GM12864 (cell line): ENCODE data around the gene FBXO8.
"Not testable (repeated sequence)": the region's sequence is repeated elsewhere in the genome, so short reads cannot be mapped to it uniquely, and the experiment has no call there.

ENCODE experiments used
- DNase-seq: peaks from one replicate; pipeline ENCODE4 v3.0.0-alpha.2; 2011; ENCODE audit warnings: low read depth
- H3K4me3 ChIP-seq: 2 replicates; pipeline ENCODE4 v1.5.1; 2011; ENCODE audit warnings: mild to moderate bottlenecking, low read depth, low read length, control low read depth
- TF ChIP-seq, protein P1 (sequence below): IDR thresholded peaks from 2 replicates; pipeline ENCODE4 v1.5.1; 2011; ENCODE audit warnings: low read depth, mild to moderate bottlenecking, moderate library complexity, low read length, control low read depth, inconsistent platforms; ENCODE audit errors: missing control alignments

Gene FBXO8

DNA sequence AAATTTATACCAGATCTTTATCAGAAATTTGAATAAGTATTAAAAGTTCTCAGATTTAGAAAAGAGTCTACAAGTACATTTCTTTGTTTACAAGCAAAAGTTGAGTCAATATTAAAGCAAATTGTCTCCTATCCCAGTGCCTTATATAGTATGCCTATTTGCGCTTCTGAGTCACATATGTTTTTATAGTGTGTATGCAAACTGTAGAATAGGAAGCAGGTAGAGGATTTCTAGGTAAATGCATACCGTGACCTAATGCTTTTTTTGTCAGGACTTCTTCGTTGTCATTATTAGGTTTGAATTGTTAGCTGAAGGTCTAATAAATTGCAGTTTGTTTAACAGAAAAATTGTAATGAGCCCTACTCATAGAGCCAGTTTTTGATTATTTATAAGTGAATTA, 22.5 kb upstream of the FBXO8 start:
- H3K4me3 ChIP-seq: no peak overlapping the region
- no peak for DNase-seq
- TF ChIP-seq, protein P1, sequence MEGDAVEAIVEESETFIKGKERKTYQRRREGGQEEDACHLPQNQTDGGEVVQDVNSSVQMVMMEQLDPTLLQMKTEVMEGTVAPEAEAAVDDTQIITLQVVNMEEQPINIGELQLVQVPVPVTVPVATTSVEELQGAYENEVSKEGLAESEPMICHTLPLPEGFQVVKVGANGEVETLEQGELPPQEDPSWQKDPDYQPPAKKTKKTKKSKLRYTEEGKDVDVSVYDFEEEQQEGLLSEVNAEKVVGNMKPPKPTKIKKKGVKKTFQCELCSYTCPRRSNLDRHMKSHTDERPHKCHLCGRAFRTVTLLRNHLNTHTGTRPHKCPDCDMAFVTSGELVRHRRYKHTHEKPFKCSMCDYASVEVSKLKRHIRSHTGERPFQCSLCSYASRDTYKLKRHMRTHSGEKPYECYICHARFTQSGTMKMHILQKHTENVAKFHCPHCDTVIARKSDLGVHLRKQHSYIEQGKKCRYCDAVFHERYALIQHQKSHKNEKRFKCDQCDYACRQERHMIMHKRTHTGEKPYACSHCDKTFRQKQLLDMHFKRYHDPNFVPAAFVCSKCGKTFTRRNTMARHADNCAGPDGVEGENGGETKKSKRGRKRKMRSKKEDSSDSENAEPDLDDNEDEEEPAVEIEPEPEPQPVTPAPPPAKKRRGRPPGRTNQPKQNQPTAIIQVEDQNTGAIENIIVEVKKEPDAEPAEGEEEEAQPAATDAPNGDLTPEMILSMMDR: no peak

DNA sequence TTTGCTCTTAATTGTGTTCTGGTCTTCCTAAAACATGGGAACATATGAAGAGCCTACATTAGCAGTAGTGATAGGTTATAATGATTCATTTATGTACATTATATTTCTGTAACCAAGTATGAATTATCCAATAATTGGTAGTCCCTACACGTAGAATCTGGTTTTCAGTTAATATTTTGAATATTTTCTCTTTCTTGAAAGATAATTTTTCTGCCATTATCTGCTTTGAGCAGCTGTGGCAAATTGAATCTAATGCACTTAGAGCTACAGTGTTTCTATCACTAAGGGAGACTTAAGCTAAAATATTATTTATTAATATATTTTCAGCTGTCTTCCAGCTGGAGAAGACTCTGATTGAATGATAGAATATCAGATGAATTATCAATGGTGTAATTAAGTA, 21.2 kb upstream of the FBXO8 start:
- no peak for DNase-seq
- TF ChIP-seq, protein P1: no peak
- H3K4me3 ChIP-seq: no peak overlapping the region

DNA sequence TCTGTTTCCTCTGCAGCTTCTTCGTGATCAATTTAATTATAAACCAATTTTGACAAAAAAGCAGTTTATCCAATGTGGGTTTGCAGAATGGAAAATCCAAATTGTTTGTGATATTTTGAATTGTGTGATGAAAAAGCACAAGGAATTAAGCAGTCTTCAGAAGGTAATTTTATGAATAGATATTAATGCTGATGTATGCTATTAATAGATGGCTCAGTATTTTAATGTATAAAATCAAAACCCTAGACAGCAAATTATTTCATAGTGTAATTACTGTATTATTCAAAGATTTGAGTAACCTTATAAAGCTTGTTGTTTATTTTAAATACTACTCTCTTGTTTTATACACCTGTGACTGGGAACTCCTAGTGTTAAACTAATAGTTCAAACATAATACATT, 20.2 kb upstream of the FBXO8 start:
- DNase-seq: no peak
- TF ChIP-seq, protein P1: no peak
- H3K4me3 ChIP-seq: no peak overlapping the region

DNA sequence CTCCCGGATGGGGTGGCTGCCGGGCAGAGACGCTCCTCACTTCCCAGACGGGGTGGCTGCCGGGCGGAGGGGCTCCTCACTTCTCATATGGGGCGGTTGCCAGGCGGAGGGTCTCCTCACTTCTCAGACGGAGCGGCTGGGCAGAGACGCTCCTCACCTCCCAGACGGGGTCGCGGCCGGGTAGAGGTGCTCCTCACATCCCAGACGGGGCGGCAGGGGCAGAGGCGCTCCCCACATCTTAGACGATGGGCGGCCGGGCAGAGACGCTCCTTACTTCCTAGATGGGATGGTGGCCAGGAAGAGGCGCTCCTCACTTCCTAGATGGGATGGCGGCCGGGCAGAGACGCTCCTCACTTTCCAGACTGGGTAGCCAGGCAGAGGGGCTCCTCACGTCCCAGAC, 11.7 kb upstream of the FBXO8 start:
- not testable (repeated sequence) for DNase-seq

DNA sequence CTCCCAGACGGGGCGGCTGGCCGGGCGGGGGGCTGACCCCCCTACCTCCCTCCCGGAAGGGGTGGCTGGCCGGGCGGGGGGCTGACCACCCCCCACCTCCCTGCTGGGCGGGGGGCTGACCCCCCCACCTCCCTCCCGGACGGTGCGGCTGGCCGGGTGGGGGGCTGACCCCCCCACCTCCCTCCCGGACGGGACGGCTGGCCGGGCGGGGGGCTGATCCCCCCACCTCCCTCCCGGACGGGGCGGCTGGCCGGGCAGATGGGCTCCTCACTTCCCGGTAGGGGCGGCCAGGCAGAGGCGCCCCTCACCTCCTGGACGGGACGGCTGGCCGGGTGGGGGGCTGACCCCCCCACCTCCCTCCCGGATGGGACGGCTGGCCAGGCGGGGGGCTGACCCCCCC, 11.2 kb upstream of the FBXO8 start:
- DNase-seq, H3K4me3 ChIP-seq: not testable (repeated sequence)

More for the DNA sequence above, 11.7 kb upstream of the FBXO8 start:
- H3K4me3 ChIP-seq: not testable (repeated sequence)

DNA sequence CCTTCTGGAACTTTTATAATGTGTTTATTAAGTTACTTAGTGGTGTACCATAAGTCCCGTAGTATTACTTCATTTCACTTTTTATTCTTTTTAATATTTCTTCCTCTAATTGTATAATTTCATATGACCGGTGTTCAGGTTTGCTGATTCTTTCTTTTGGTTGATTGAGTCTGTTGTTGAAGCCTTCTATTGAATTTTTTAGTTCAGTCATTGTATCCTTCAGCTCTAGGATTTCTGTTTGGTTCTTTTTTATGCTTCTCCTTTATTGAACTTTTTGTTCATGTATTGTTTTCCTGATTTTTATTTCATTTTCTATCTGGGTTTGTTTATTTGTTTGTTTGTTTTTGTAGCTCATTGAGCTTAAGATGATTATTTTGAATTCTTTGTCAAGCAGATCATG, 9.0 kb upstream of the FBXO8 start:
- no peak overlapping the region for H3K4me3 ChIP-seq
- DNase-seq: no peak
- TF ChIP-seq, protein P1: no peak

DNA sequence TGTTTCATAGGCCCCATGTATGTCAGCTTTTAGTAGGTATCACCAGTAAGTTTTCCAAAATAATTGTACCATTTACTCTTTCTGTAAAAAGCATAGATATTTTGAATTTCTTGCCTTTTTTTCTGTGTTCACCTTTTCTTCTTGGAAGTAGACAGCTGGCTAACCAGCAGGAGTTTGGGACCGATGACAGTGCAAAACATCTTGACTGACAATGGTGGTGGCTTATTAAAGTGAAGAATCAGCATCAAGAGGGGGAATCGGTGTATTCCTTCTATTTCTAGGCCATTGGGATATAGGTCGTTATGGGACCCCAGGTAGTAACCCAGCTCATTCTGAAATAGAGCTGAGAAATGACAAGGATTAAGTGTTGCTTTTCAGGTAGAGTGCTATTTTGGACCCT, 3.4 kb upstream of the FBXO8 start:
- no peak for DNase-seq
- no peak overlapping the region for H3K4me3 ChIP-seq

DNA sequence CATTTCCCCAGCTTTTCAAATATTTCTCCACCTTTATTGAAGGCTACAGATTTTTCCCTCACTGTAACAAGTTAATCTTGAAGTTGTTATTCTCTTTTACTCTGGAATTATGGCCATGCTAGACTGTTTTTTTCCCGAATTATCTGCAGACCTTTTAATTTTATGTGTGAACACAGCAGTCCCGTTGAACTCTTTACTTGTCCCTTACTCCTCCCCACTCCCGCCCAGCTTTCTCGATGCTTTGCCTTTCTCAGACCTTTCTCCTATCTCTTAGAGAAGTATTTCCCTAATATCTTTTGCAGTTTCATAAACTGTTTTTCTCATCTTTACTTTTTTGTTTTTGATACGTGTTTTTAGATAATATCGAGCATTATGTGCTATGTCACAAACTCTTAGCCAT, 1.0 kb upstream of the FBXO8 start:
- H3K4me3 ChIP-seq: peak overlapping the region; percentile 95
- TF ChIP-seq, protein P1: no peak
- no peak for DNase-seq

More for the DNA sequence above, 3.4 kb upstream of the FBXO8 start:
- TF ChIP-seq, protein P1: no peak
